Heart right ventricle (tissue), 16 donors: Measurements from ENCODE around the gene CA10. TPM values are rescaled to one million over a fixed set of nuclear protein-coding genes. Genes with fewer than 3 reads are reported as not detected.

ENCODE experiments used
- ATAC-seq, 8 donors: fragments of 200-7000 bp; cut with Tn5 transposase; one replicate each; pipeline ENCODE4 v1.9.1; 2020; ENCODE audit warnings: mild to moderate bottlenecking in 8 of 8, moderate library complexity in 8 of 8, moderate number of reproducible peaks in 1 of 8
- DNase-seq, 2 donors: peaks; one replicate each; pipeline ENCODE4 v3.0.0-alpha.2; 2020
- H3K27ac ChIP-seq, 10 donors: fragments of 200-600 bp; sonication (generic) in 2 of 10; one replicate each; pipeline versions ENCODE4 v1.5.0 to v1.8.0; 2020 to 2022; ENCODE audit warnings: mild to moderate bottlenecking in 3 of 10
- H3K27me3 ChIP-seq, 7 donors: fragments of 200-600 bp; one replicate each; pipeline ENCODE4 v1.8.0; 2021 to 2022; ENCODE audit warnings: mild to moderate bottlenecking in 2 of 7
- H3K36me3 ChIP-seq, 9 donors: fragments of 200-600 bp; sonication (generic) in 1 of 9; one replicate each; pipeline versions ENCODE4 v1.5.0 to v1.8.0; 2020 to 2022; ENCODE audit warnings: mild to moderate bottlenecking in 2 of 9
- H3K4me1 ChIP-seq, 9 donors: fragments of 200-600 bp; sonication (generic) in 1 of 9; one replicate each; pipeline versions ENCODE4 v1.5.0 to v1.8.0; 2020 to 2022; ENCODE audit warnings: mild to moderate bottlenecking in 4 of 9
- H3K4me3 ChIP-seq, 10 donors: fragments of 200-600 bp; sonication (generic) in 2 of 10; one replicate each; pipeline versions ENCODE4 v1.5.0 to v1.8.0; 2020 to 2022; ENCODE audit warnings: mild to moderate bottlenecking in 7 of 10, moderate library complexity in 2 of 10
- H3K9me3 ChIP-seq, 11 donors: fragments of 200-600 bp in 10 of 11; sonication (generic) in 2 of 11; one replicate each; pipeline versions ENCODE4 v1.5.0 to v1.8.0; 2013 to 2022; ENCODE audit warnings: mild to moderate bottlenecking in 2 of 11, control low read depth in 1 of 11, moderate library complexity in 1 of 11
- WGBS, 2 donors: extraction: QIAGEN DNeasy Blood & Tissue Kit; methylation state at CpG; one replicate each; pipeline ENCODE4 v1.1.7; 2013; ENCODE audit warnings: inconsistent platforms in 1 of 2; 5-methylcytosine and 5-hydroxymethylcytosine counted together
- intact Hi-C, 10 donors: fragments of 100-400 bp; cut with DNase I; formaldehyde crosslinking; loops; one replicate each; pipeline versions ENCODE4 v1.11.1 to v1.14.2; 2022
- polyA plus RNA-seq, 2 donors: library from polyadenylated mRNA; stranded (reverse); fragments of 200-250 nt; gene quantifications; one replicate each; pipeline ENCODE4 v1.2.3, GENCODE V29; 2013
- total RNA-seq, 10 donors: library from RNA; stranded (reverse); fragmentation: NEBNext Ultra II Directional in 3 of 10; extraction: Animal tissue kit (Norgen Biotek cat#: 25700) in 3 of 10; gene quantifications; one replicate each; pipeline versions ENCODE4 v1.2.1 to v1.2.4, GENCODE V29; 2021 to 2023
- TF ChIP-seq, protein P1 (sequence below), 9 donors: fragments of 200-600 bp; sonication (generic) in 2 of 9; IDR thresholded peaks; one replicate each; pipeline versions ENCODE4 v1.5.0 to v1.8.0; 2021 to 2022; ENCODE audit warnings: antibody characterized with exemption in 9 of 9, mild to moderate bottlenecking in 5 of 9, moderate library complexity in 1 of 9
- donor health status: Arrhythmogenic right ventricular cardiomyopathy.
- donor health status: ischemic (EF 13 %, LVEDD 7.1; RV severe dilation, severe dysfunction).
- donor health status: healthy with polysubstance abuse.
- donor health status: DM: no; HTN: yes; CAD: no.
- donor health status: DM: no; HTN: no; CAD: no.
- donor health status: ischemic (EF 25% LVEDD 6.9; RV normal size, moderate dysfunction).
- donor health status: ischemic (EF 25% LVEDD 5.7; RV mildly dilated, moderate dysfunction).
- donor health status: healthy.
- donor health status: DM: yes; HTN: yes; CAD: no.
- donor health status: Ischemic cardiomyopathy.
- donor health status: ischemic (EF 35%, LVEDD 5.7; RV mildly dilated, moderate dysfunction).
- donor health status: nonischemic (EF 11% LVEDD 7.7; RV severe dilation, severe dysfunction).
- donor health status: DM: yes; HTN: yes; CAD: no.
- donor health status: PGD.
- donor health status: ischemic (EF 29% LVEDD 5.4; RV normal size, mild dysfunction).
- donor health status: nonischemic (EF 23%, LVEDD 6.1; RV moderate dilation, normal function).

CA10 gene
- total and polyA plus RNA-seq, 12 donors = not detected

DNA sequence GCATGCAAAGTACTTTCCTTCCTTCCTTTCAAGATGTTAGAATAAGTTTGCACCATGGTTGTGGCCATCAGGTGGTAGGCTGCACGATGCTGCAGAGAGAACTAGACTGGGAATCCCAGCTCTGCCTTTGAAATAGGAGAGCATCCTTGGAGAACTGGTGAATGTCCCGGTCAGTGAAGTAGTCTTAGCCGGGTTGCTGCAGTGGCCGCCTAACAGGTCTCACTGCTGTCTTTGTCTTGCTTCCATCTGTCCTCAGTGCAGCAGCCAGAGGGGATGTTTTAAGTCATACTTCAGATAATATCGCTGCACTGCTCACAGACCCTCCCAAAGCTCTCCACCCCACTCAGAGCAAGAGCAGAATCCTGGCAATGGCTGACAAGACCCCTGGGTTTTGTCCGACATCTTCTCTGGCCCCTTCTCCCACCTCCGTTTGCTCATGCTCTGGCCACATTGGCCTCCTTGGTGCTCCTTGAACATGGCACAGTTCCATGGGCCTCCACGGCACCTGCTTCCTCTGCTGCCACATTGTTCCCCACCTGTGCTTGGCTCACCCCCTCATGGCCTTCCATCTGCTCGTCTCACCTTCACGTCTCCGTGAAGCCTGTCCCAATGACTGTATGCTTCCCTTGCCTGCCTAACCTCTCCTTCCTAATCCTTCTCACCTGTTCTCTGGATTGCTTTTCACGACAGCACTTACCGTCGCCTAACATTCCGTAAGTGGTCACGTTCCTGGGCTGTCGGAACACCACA lies 458.3 kb downstream of the CA10 start:
- no peak for DNase-seq
- Histone ChIP-seq H3K4me1 (peaks cover 3 to 26% (median 8%) of the 10 kb centered on the region in 9 donors), H3K36me3 (no peaks in the 10 kb centered on the region), H3K27ac (no peak overlapping the region), H3K4me3 (no peak overlapping the region), H3K9me3 (peaks cover 0 to 11% (median 0%) of the 10 kb centered on the region in 11 donors), H3K27me3 (peaks cover 0 to 3% (median 0%) of the 10 kb centered on the region in 7 donors)
- intact Hi-C loops = loop anchor here in 1 of 10 donors (5.0 to 10.0 kb wide), 2 partner anchors 65 to 88 kb away; no protein-coding TSS in a partner anchor
- TF ChIP-seq, protein P1, sequence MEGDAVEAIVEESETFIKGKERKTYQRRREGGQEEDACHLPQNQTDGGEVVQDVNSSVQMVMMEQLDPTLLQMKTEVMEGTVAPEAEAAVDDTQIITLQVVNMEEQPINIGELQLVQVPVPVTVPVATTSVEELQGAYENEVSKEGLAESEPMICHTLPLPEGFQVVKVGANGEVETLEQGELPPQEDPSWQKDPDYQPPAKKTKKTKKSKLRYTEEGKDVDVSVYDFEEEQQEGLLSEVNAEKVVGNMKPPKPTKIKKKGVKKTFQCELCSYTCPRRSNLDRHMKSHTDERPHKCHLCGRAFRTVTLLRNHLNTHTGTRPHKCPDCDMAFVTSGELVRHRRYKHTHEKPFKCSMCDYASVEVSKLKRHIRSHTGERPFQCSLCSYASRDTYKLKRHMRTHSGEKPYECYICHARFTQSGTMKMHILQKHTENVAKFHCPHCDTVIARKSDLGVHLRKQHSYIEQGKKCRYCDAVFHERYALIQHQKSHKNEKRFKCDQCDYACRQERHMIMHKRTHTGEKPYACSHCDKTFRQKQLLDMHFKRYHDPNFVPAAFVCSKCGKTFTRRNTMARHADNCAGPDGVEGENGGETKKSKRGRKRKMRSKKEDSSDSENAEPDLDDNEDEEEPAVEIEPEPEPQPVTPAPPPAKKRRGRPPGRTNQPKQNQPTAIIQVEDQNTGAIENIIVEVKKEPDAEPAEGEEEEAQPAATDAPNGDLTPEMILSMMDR (IDR thresholded peaks at IDR 0.05) = no peak
- WGBS, 2 donors = 80 to 86% methylated on average over 17 of the region's 17 CpGs
- no peak for ATAC-seq

DNA sequence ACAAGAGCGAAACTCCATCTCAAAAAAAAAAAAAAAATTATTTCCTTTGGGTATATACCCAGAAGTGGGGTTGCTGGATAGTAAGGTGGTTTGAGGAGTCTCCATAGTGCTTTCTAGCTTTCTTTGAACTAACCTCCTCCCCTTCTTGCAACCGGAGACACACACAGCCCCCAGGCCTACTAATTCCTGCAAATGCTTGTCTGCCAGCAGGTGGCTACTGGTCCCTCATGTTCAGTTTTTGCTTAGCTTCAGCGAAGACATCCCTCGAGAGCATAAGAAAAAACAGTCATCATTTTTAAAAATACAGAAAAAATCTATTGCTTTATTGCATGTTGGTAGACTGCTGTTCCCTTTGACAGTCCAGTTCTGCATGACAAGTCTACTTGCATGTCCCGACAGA lies 459.2 kb downstream of the CA10 start:
- intact Hi-C loops = no loop called here
- peaks cover 0 to 20% (median 3%) of the 10 kb centered on the region in 11 donors for H3K9me3 ChIP-seq
- H3K36me3 ChIP-seq = no peaks in the 10 kb centered on the region
- peaks cover 0 to 3% (median 0%) of the 10 kb centered on the region in 7 donors for H3K27me3 ChIP-seq
- WGBS, 2 donors = 84 to 85% methylated on average over 5 of the region's 5 CpGs
- no peak for ATAC-seq
- no peak for DNase-seq
- H3K27ac ChIP-seq = no peak overlapping the region
- H3K4me1 ChIP-seq = peaks cover 3 to 22% (median 8%) of the 10 kb centered on the region in 9 donors
- TF ChIP-seq, protein P1 (IDR thresholded peaks at IDR 0.05) = no peak
- no peak overlapping the region for H3K4me3 ChIP-seq

DNA sequence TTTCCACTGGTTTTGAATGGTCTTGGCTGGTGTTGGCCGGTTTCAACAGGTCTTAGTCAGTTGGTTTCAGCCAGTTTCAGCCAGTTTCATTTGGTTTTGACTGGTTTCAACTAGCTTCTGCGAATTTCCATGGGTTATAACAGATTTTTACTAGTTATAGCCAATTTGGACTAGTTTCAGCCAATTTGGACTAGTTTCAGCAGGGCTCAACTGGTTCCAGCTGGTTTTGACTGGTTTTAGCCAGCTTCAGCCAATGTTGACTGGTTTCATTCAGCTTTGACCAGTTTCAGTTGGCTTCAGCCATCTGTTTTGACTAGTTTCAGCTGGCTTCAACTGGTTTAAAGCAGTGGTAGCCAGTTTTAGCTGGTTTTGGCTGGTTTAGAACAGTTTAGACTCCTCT lies 465.6 kb downstream of the CA10 start:
- H3K4me3 ChIP-seq = no peak overlapping the region
- no peak overlapping the region for H3K27ac ChIP-seq
- 48 to 66% methylated on average over 2 of the region's 2 CpGs for WGBS, 2 donors
- H3K9me3 ChIP-seq = peaks cover 0 to 36% (median 3%) of the 10 kb centered on the region in 11 donors
- intact Hi-C loops = no loop called here
- H3K27me3 ChIP-seq = peaks cover 0 to under 1% (median 0%) of the 10 kb centered on the region in 7 donors
- H3K36me3 ChIP-seq = no peaks in the 10 kb centered on the region
- DNase-seq (no peak), ATAC-seq (no peak)
- TF ChIP-seq, protein P1 (IDR thresholded peaks at IDR 0.05) = no peak
- no peaks in the 10 kb centered on the region for H3K4me1 ChIP-seq

DNA sequence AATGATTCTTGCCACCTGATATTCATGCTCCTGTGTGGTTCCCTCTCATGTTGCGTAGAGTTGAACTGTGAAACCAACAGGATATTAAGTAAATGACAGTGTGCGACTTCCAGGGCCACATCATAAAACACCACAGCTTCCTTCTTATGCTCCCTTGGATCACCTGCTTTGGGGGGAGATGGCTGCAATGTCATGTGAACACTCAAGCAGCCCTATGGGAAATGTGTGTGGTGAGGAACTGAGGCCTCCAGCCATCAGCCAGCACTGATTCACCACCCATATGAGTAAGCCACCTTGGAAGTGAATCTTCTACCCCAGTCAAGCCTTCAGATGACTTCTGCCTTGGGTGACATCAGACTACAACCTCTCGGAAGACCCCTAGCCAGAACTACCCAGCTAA lies 470.6 kb downstream of the CA10 start:
- ATAC-seq (no peak), DNase-seq (no peak)
- Histone ChIP-seq H3K4me1 (no peaks in the 10 kb centered on the region), H3K27me3 (peaks cover 0 to 5% (median 0%) of the 10 kb centered on the region in 7 donors), H3K36me3 (no peaks in the 10 kb centered on the region), H3K27ac (no peak overlapping the region), H3K9me3 (peaks cover 0 to 14% (median 0%) of the 10 kb centered on the region in 11 donors), H3K4me3 (no peak overlapping the region)
- WGBS, 2 donors = 92 to 94% methylated on average over 3 of the region's 3 CpGs
- TF ChIP-seq, protein P1 (IDR thresholded peaks at IDR 0.05) = no peak
- intact Hi-C loops = no loop called here
